ENCODE measurements around the gene KRT35. TPM values are rescaled to one million over a fixed set of nuclear protein-coding genes. Genes with fewer than 3 reads are reported as not detected.
"Not testable (repeated sequence)": the region's sequence is repeated elsewhere in the genome, so short reads cannot be mapped to it uniquely, and the experiment has no call there.

Gene KRT35
- total and polyA plus RNA-seq, 4 donors = not detected

DNA sequence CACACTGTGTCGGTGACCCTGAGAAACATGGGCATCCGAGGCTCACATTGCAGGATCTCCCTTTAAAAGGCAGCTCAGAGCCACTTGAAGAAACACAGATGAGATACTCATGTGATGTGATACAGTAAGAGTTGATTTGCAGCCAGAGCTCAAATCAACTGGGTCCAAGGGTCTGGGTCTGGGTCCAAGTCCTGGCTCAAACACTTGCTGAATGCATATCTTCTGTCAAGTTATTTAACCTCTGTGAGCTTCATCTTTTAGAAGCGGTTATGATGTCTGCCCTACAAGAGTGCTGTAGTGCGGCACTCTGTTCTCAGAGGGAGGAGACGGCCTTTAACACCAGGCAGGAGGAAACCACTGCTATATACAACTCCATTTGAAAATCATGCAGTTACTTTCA, 46.5 kb downstream of the KRT35 start:
- H3K4me1 ChIP-seq (ENCODE audit: control insufficient read depth in 5 of 5, insufficient read depth in 5 of 5, low read length in 5 of 5) = no peaks in the 10 kb centered on the region
- no peak for ATAC-seq (ENCODE audit: insufficient read depth, low FRiP score)
- WGBS, 2 donors = 49 to 63% methylated on average over 5 of the region's 5 CpGs
- DNase-seq = no peak
- no peak for TF ChIP-seq CTCF (IDR thresholded peaks at IDR 0.05; ENCODE audit: control extremely low read depth, extremely low read depth)
- H3K27ac ChIP-seq (ENCODE audit: low read depth in 1 of 2, low read length in 1 of 2) = no peak overlapping the region
- no peaks in the 10 kb centered on the region for H3K36me3 ChIP-seq (ENCODE audit: control insufficient read depth in 4 of 4, insufficient read depth in 4 of 4, low read length in 4 of 4)
- H3K4me3 ChIP-seq = no peak overlapping the region
- H3K27me3 ChIP-seq (ENCODE audit: control insufficient read depth in 3 of 3, insufficient read depth in 3 of 3, low read length in 2 of 3) = no peaks in the 10 kb centered on the region
- H3K9ac ChIP-seq (ENCODE audit: insufficient read depth in 1 of 2, low read length in 2 of 2) = no peak overlapping the region
- H3K9me3 ChIP-seq (ENCODE audit: control insufficient read depth in 4 of 4, insufficient read depth in 3 of 4, low read length in 3 of 4) = no peaks in the 10 kb centered on the region

DNA sequence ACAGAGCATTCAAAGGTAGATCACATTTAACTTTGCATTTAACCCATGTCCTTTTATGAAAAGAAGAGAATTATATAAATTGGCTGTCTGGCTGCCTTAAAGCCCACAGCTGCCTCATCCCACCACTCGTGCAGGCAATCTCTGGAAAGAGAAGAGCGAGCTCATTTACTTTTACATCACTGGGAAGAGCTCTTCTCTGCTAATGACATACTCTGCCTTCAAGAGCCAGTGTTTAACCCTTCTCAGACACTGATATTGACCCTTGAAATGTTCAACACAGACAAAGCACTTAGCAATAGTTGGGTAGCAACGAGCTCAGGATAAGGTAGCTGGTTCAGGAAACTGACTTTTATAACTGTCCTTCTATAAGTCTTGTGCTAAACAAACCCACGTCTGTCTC, 46.9 kb downstream of the KRT35 start:
- DNase-seq = no peak
- Histone ChIP-seq H3K9ac (ENCODE audit: insufficient read depth in 1 of 2, low read length in 2 of 2) (no peak overlapping the region), H3K27me3 (ENCODE audit: control insufficient read depth in 3 of 3, insufficient read depth in 3 of 3, low read length in 2 of 3) (no peaks in the 10 kb centered on the region), H3K9me3 (ENCODE audit: control insufficient read depth in 4 of 4, insufficient read depth in 3 of 4, low read length in 3 of 4) (no peaks in the 10 kb centered on the region), H3K4me3 (no peak overlapping the region), H3K36me3 (ENCODE audit: control insufficient read depth in 4 of 4, insufficient read depth in 4 of 4, low read length in 4 of 4) (no peaks in the 10 kb centered on the region), H3K27ac (ENCODE audit: low read depth in 1 of 2, low read length in 1 of 2) (no peak overlapping the region), H3K4me1 (ENCODE audit: control insufficient read depth in 5 of 5, insufficient read depth in 5 of 5, low read length in 5 of 5) (no peaks in the 10 kb centered on the region)
- WGBS, 2 donors = 55 to 63% methylated on average over 4 of the region's 4 CpGs
- no peak for ATAC-seq (ENCODE audit: insufficient read depth, low FRiP score)
- no peak for TF ChIP-seq CTCF (IDR thresholded peaks at IDR 0.05; ENCODE audit: control extremely low read depth, extremely low read depth)

DNA sequence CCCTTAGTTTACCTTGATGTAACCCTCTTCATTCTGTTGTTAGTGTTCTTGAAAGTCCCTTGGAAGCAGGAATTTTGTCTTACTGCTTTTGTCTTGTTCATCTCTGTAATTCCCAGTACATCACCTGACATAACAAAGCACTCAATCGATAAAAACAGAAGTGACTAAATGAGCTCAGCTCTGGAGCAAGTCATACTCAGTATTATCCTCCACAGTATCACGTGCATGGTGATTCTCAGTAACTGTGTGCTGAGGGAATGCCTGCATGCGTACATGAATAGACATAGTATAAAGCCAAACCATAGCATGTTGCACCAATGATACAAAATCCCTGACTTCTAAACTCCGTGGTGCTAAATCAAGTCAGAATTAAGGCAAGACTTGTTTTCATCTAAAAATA, 47.4 kb downstream of the KRT35 start:
- Histone ChIP-seq H3K4me1 (ENCODE audit: control insufficient read depth in 5 of 5, insufficient read depth in 5 of 5, low read length in 5 of 5) (no peaks in the 10 kb centered on the region), H3K27ac (ENCODE audit: low read depth in 1 of 2, low read length in 1 of 2) (no peak overlapping the region), H3K27me3 (ENCODE audit: control insufficient read depth in 3 of 3, insufficient read depth in 3 of 3, low read length in 2 of 3) (no peaks in the 10 kb centered on the region), H3K4me3 (no peak overlapping the region), H3K36me3 (ENCODE audit: control insufficient read depth in 4 of 4, insufficient read depth in 4 of 4, low read length in 4 of 4) (no peaks in the 10 kb centered on the region), H3K9me3 (ENCODE audit: control insufficient read depth in 4 of 4, insufficient read depth in 3 of 4, low read length in 3 of 4) (no peaks in the 10 kb centered on the region), H3K9ac (ENCODE audit: insufficient read depth in 1 of 2, low read length in 2 of 2) (no peak overlapping the region)
- no peak for DNase-seq
- no peak for ATAC-seq (ENCODE audit: insufficient read depth, low FRiP score)
- 63 to 67% methylated on average over 4 of the region's 4 CpGs for WGBS, 2 donors
- TF ChIP-seq CTCF (IDR thresholded peaks at IDR 0.05; ENCODE audit: control extremely low read depth, extremely low read depth) = no peak

- ATAC-seq (ENCODE audit: insufficient read depth, low FRiP score); H3K27ac ChIP-seq (ENCODE audit: low read depth in 1 of 2, low read length in 1 of 2); H3K9me3 ChIP-seq (ENCODE audit: control insufficient read depth in 4 of 4, insufficient read depth in 3 of 4, low read length in 3 of 4); H3K4me3 ChIP-seq; H3K9ac ChIP-seq (ENCODE audit: insufficient read depth in 1 of 2, low read length in 2 of 2); H3K27me3 ChIP-seq (ENCODE audit: control insufficient read depth in 3 of 3, insufficient read depth in 3 of 3, low read length in 2 of 3); H3K4me1 ChIP-seq (ENCODE audit: control insufficient read depth in 5 of 5, insufficient read depth in 5 of 5, low read length in 5 of 5); H3K36me3 ChIP-seq (ENCODE audit: control insufficient read depth in 4 of 4, insufficient read depth in 4 of 4, low read length in 4 of 4); DNase-seq: not testable (repeated sequence)
- 88% methylated on average over 9 of the region's 9 CpGs for whole genome bisulfite sequencing, 2 donors
These were observed 50.6 kb downstream of the KRT35 start for GRCh38 chr17:41430376-41430775.

Data from lung (tissue), 12 donors.